H9 (cell line): Measurements from ENCODE around the gene AMIGO1. TPM values are rescaled to one million over a fixed set of nuclear protein-coding genes. Genes with fewer than 3 reads are reported as not detected.

Experiments used
- DNase-seq: peaks from one replicate; pipeline ENCODE4 v3.0.0-alpha.2; 2017
- H2AFZ ChIP-seq: one replicate; pipeline ENCODE4 v1.6.1; 2013; ENCODE audit warnings: mild to moderate bottlenecking, low read length, control low read depth, moderate library complexity
- H2AK5ac ChIP-seq: 2 replicates; pipeline ENCODE4 v1.6.1; 2013; ENCODE audit warnings: low read length, control low read depth, mixed read lengths; ENCODE audit not compliant: insufficient read length
- H2BK120ac ChIP-seq: one replicate; pipeline ENCODE4 v1.6.1; 2013; ENCODE audit warnings: low read depth, mild to moderate bottlenecking, low read length, control low read depth, inconsistent platforms; ENCODE audit not compliant: poor library complexity, severe bottlenecking
- H2BK12ac ChIP-seq: 2 replicates; pipeline ENCODE4 v1.6.1; 2013; ENCODE audit warnings: low read length, control low read depth, mixed read lengths, low read depth; ENCODE audit not compliant: insufficient read length
- H2BK15ac ChIP-seq: 2 replicates; pipeline ENCODE4 v1.6.1; 2013; ENCODE audit warnings: low read depth, low read length, control low read depth
- H2BK20ac ChIP-seq: one replicate; pipeline ENCODE4 v1.6.1; 2013; ENCODE audit warnings: low read depth, mild to moderate bottlenecking, low read length, control low read depth, inconsistent platforms; ENCODE audit not compliant: poor library complexity, severe bottlenecking
- H2BK5ac ChIP-seq: 2 replicates; pipeline ENCODE4 v1.6.1; 2013; ENCODE audit warnings: low read length, control low read depth, mixed read lengths; ENCODE audit not compliant: insufficient read length
- H3K14ac ChIP-seq: 2 replicates; pipeline ENCODE4 v1.6.1; 2013; ENCODE audit warnings: low read length, control low read depth; ENCODE audit not compliant: insufficient read depth
- H3K18ac ChIP-seq: 2 replicates; pipeline ENCODE4 v1.6.1; 2013; ENCODE audit warnings: low read depth, mild to moderate bottlenecking, mixed read lengths, low read length, control low read depth; ENCODE audit not compliant: insufficient read length
- H3K23ac ChIP-seq: 2 replicates; pipeline ENCODE4 v1.6.1; 2013; ENCODE audit warnings: low read length, control low read depth, mixed read lengths, low read depth; ENCODE audit not compliant: insufficient read length
- H3K23me2 ChIP-seq: 2 replicates; pipeline ENCODE4 v1.6.1; 2013; ENCODE audit warnings: low read depth, mild to moderate bottlenecking, mixed read lengths, low read length, control low read depth; ENCODE audit not compliant: insufficient read length, poor library complexity, severe bottlenecking
- H3K27ac ChIP-seq: 2 replicates; pipeline ENCODE4 v1.5.1; 2013; ENCODE audit warnings: low read length, control low read depth, mixed read lengths, low read depth; ENCODE audit not compliant: insufficient read length
- H3K27me3 ChIP-seq: 2 replicates; pipeline ENCODE4 v1.6.1; 2013; ENCODE audit warnings: low read length, control low read depth, inconsistent platforms; ENCODE audit not compliant: insufficient read depth
- H3K4ac ChIP-seq: 2 replicates; pipeline ENCODE4 v1.6.1; 2013; ENCODE audit warnings: low read depth, mild to moderate bottlenecking, control low read depth, inconsistent platforms, low read length, moderate library complexity
- H3K4me1 ChIP-seq: 2 replicates; pipeline ENCODE4 v1.6.1; 2013; ENCODE audit warnings: low read length, control low read depth, inconsistent platforms; ENCODE audit not compliant: insufficient read depth
- H3K4me2 ChIP-seq: 2 replicates; pipeline ENCODE4 v1.6.1; 2013; ENCODE audit warnings: low read length, control low read depth, mixed read lengths; ENCODE audit not compliant: insufficient read length, insufficient read depth
- H3K56ac ChIP-seq: 2 replicates; pipeline ENCODE4 v1.6.1; 2013; ENCODE audit warnings: low read depth, mild to moderate bottlenecking, mixed read lengths, low read length, control low read depth; ENCODE audit not compliant: insufficient read length
- H3K79me1 ChIP-seq: 2 replicates; pipeline ENCODE4 v1.6.1; 2013; ENCODE audit warnings: low read depth, mild to moderate bottlenecking, moderate library complexity, low read length, control low read depth, inconsistent platforms; ENCODE audit not compliant: insufficient read depth, poor library complexity, severe bottlenecking
- H3K79me2 ChIP-seq: 2 replicates; pipeline ENCODE4 v1.6.1; 2013; ENCODE audit warnings: low read length, control low read depth, inconsistent platforms; ENCODE audit not compliant: insufficient read depth
- H3K9ac ChIP-seq: 2 replicates; pipeline ENCODE4 v1.6.1; 2013; ENCODE audit warnings: low read length, control low read depth, mixed read lengths; ENCODE audit not compliant: insufficient read length; ENCODE audit errors: extremely low read depth
- H3K9me3 ChIP-seq: one replicate; pipeline ENCODE4 v1.6.1; 2013; ENCODE audit warnings: low read depth, low read length, inconsistent platforms; ENCODE audit not compliant: control insufficient read depth
- H3T11ph ChIP-seq: one replicate; pipeline ENCODE4 v1.6.1; 2013; ENCODE audit warnings: mild to moderate bottlenecking, low read length, control low read depth, inconsistent platforms
- H4K20me1 ChIP-seq: one replicate; pipeline ENCODE4 v1.6.1; 2013; ENCODE audit not compliant: control insufficient read depth, insufficient read length, insufficient read depth
- H4K5ac ChIP-seq: 2 replicates; pipeline ENCODE4 v1.6.1; 2013; ENCODE audit warnings: low read depth, mild to moderate bottlenecking, mixed read lengths, low read length, control low read depth; ENCODE audit not compliant: insufficient read length
- H4K8ac ChIP-seq: replicated peaks from 2 replicates; pipeline ENCODE4 v1.6.1; 2013; ENCODE audit warnings: low read length, control low read depth, mixed read lengths, low read depth; ENCODE audit not compliant: insufficient read length
- H4K91ac ChIP-seq: 2 replicates; pipeline ENCODE4 v1.6.1; 2013; ENCODE audit warnings: low read depth, mild to moderate bottlenecking, moderate library complexity, mixed read lengths, low read length, control low read depth; ENCODE audit not compliant: insufficient read length
- H3K27ac Mint-ChIP-seq, 3 experiments: 2 replicates in 2 of 3; 3 replicates in 1 of 3; pipeline ENCODE4 v1.8.0; 2020 to 2021; ENCODE audit warnings: mixed read lengths in 3 of 3, mild to moderate bottlenecking in 1 of 3, moderate library complexity in 1 of 3
- H3K27me3 Mint-ChIP-seq: 2 replicates; pipeline ENCODE4 v1.8.0; 2021; ENCODE audit warnings: low read depth, mild to moderate bottlenecking, moderate library complexity, mixed read lengths
- H3K36me3 Mint-ChIP-seq, 3 experiments: 2 replicates in 2 of 3; 3 replicates in 1 of 3; pipeline ENCODE4 v1.8.0; 2020 to 2021; ENCODE audit warnings: low read depth in 3 of 3, mixed read lengths in 3 of 3; ENCODE audit not compliant: insufficient read depth in 1 of 3
- H3K4me1 Mint-ChIP-seq, 2 experiments: 2 replicates each; pipeline ENCODE4 v1.8.0; 2020; ENCODE audit warnings: mixed read lengths in 2 of 2
- H3K4me3 Mint-ChIP-seq, 2 experiments: 2 replicates in 1 of 2; 3 replicates in 1 of 2; pipeline ENCODE4 v1.8.0; 2020 to 2021; ENCODE audit warnings: mild to moderate bottlenecking in 2 of 2, mixed read lengths in 2 of 2, moderate library complexity in 1 of 2
- H3K9me3 Mint-ChIP-seq, 2 experiments: 2 replicates in 1 of 2; 3 replicates in 1 of 2; pipeline ENCODE4 v1.8.0; 2020; ENCODE audit warnings: mild to moderate bottlenecking in 2 of 2, mixed read lengths in 2 of 2, moderate library complexity in 1 of 2
- CTCF ChIP-seq: fragments of 200-600 bp; sonication (generic); conservative IDR thresholded peaks from 3 replicates; pipeline ENCODE4 v1.8.0; 2021; ENCODE audit warnings: antibody characterized with exemption, mild to moderate bottlenecking
- WGBS: extraction: QIAGEN DNeasy Blood & Tissue Kit; methylation state at CpG from one replicate; pipeline ENCODE4 v1.1.7; 2013; ENCODE audit warnings: missing lambda C conversion rate, low lambda C conversion rate, mixed read lengths; ENCODE audit not compliant: insufficient read length; ENCODE audit errors: extremely low coverage; 5-methylcytosine and 5-hydroxymethylcytosine counted together
- total RNA-seq: library from RNA; stranded (reverse); gene quantifications from 2 replicates; pipeline ENCODE4 v1.2.1, GENCODE V29; 2021

AMIGO1 gene
- total RNA-seq, 1 experiment from 2014 or later = 4.1 TPM

- Histone ChIP-seq H3T11ph (no peak overlapping the region), H4K91ac (no peak overlapping the region), H3K14ac (no peak overlapping the region), H3K79me1 (no peaks in the 10 kb centered on the region), H3K23me2 (no peaks in the 10 kb centered on the region), H3K9ac (no peak overlapping the region), H3K4me2 (no peak overlapping the region), H2BK15ac (no peak overlapping the region), H2AFZ (no peak overlapping the region), H4K5ac (no peak overlapping the region), H2BK12ac (no peak overlapping the region), H4K8ac (no peak overlapping the region), H3K56ac (no peak overlapping the region), H3K18ac (no peak overlapping the region), H2BK120ac (no peak overlapping the region), H3K4ac (no peak overlapping the region), H2BK20ac (no peak overlapping the region), H3K27ac (no peak overlapping the region), H3K23ac (no peak overlapping the region), H2AK5ac (no peak overlapping the region), H3K79me2 (no peaks in the 10 kb centered on the region), H3K4me1 (peaks cover 2% of the 10 kb centered on the region; the same call in 1 of the 2 replicates), H4K20me1 (no peaks in the 10 kb centered on the region), H2BK5ac (no peak overlapping the region), H3K9me3 (no peaks in the 10 kb centered on the region), H3K27me3 (no peaks in the 10 kb centered on the region)
- Mint-ChIP-seq H3K27me3 (no peaks in the 10 kb centered on the region), H3K27ac (peak overlapping the region in 2 of 3 experiments; percentile 41 to 73; a peak in 2 of 7 replicates), H3K4me1 (peaks cover 20 to 21% of the 10 kb centered on the region in 2 experiments), H3K9me3 (no peaks in the 10 kb centered on the region), H3K36me3 (peaks cover 0 to 11% (median 5%) of the 10 kb centered on the region in 3 experiments; a peak in 5 of 7 replicates), H3K4me3 (0 out of 5 replicates have a peak overlapping the region, but pooled peaks of 1 of the 2 experiments have one; percentile 57)
- DNase-seq = peak; percentile 84
- peak; percentile 81 for TF ChIP-seq CTCF
- no CpG with 5 or more reads among the region's 12 CpGs for WGBS
These were observed 11.2 kb downstream of the AMIGO1 start for GRCh38 chr1:109498161-109498801.
